AG09309 (cell line): ENCODE measurements around the gene PARP15.

Experiments
- DNase-seq: peaks from one replicate; pipeline ENCODE4 v3.0.0-alpha.2; 2010; ENCODE audit warnings: low read depth
- H3K4me3 ChIP-seq: 2 replicates; pipeline ENCODE4 v1.5.1; 2011; ENCODE audit warnings: mild to moderate bottlenecking, low read depth, low read length, moderate library complexity; ENCODE audit not compliant: control insufficient read depth
- CTCF ChIP-seq: IDR thresholded peaks from 2 replicates; pipeline ENCODE4 v1.5.1; 2011; ENCODE audit warnings: mild to moderate bottlenecking, low read depth, low read length, inconsistent platforms; ENCODE audit not compliant: insufficient read depth, control insufficient read depth; ENCODE audit errors: missing control alignments

The PARP15 gene

DNA sequence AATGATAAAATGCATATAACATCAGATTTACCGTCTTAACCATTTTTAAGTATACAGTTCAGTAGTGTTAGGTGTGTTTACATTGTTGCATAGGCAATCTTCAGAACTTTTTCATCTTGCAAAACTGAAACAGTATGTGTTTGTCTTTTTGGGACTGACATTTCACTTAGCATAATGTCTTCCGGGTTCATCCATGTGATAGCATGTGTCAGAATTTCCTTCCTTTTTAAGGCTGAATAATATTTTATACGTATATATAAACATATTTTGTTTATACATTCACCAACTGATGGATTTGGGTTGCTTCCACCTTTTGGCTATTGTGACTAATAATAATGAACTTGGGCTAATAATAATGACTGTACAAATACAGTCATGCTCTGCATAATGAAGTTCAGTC is 3.0 kb downstream of the PARP15 start:
- no peak for TF ChIP-seq CTCF
- DNase-seq, result no peak
- H3K4me3 ChIP-seq, result no peak overlapping the region

DNA sequence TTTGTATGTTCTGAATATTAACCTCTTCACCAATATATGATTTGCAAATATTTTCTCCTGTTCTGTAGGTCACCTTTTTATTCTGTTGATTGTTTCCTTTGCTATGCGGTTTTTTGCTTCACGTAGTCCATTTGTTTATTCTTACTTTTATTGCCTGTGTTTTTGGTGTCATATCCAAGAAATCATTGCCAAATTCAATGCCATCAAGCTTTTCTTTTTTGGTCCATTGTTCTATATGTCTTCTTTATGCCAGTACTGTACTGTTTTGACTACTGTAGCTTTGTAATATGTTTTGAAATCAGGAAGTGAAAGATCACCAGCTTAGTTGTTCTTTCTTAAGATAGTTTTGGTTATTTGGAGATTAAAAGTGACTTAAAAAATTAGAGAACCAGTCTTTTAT is 4.2 kb downstream of the PARP15 start:
- TF ChIP-seq CTCF, result no peak
- no peak overlapping the region for H3K4me3 ChIP-seq

DNA sequence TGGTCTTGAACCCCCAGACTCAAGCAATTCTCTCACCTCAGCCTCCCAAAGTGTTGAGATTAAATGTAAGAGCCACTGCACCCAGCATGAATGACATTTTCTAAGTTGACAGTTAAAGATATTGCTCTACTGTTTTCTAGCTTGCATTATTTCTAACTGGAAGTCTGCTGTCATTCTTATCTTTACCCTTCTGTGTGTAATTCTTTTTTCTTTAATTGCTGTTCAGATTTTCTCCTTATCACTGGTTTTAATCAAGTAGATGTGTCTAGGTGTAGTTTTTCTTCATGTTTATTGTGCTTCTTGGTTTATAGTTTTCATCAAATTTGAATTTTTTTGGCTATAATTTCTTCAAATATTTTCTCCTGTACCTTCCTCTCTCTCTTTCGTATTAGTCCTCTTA is 4.9 kb downstream of the PARP15 start:
- TF ChIP-seq CTCF, result no peak
- no peak for DNase-seq
- no peak overlapping the region for H3K4me3 ChIP-seq

More for the DNA sequence above, 4.2 kb downstream of the PARP15 start:
- no peak for DNase-seq

DNA sequence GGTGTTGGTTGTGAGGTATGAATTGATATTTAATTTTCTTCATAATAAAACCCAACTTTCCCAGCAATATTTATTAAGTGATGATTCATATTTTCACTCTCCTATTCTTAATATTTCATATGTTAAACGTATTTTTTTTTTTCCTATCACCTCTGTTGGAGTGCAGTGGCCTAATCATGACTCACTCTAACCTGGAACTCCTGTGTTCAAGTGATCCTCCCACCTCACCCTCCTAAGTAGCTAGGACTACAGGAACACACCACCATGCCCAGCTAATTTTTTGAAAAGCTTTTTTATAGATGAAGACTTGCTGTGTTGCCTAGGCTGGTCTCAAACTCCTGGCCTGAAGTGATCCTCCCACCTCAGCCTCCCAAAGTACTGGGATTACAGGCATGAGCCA is 8.6 kb downstream of the PARP15 start:
- no peak for TF ChIP-seq CTCF
- no peak overlapping the region for H3K4me3 ChIP-seq
- no peak for DNase-seq

DNA sequence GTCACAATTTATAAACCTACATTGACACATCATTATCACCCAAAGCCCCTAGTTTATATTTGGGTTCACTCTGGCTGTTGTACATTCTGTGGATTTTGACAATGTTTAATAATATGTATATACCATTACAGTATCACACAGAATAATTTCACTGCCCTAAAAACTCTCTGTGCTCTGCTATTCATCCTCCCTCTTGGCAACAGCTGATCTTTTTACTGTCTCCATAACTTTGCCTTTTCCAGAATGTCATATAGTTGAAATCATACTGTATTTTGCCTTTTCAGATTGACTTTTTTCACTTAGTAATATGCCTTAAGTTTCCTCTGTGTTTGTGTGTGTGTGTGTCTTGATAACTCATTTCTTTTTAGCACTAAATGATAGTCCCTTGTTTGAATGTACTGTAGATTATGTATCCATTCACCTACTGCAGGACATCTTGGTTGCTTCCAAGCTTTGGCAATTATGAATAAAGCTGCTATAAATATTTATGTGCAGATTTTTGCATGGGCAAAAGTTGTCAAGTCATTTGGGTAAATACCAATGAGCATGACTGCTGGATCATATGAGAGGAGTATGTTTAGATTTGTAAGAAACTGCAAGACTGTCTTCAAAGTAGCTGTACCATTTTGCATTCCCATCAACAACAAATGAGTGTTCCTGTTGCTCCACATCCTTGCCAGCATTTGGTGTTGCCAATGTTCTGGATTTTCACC is 9.5 kb downstream of the PARP15 start:
- no peak for DNase-seq
- H3K4me3 ChIP-seq, result no peak overlapping the region
- no peak for TF ChIP-seq CTCF

DNA sequence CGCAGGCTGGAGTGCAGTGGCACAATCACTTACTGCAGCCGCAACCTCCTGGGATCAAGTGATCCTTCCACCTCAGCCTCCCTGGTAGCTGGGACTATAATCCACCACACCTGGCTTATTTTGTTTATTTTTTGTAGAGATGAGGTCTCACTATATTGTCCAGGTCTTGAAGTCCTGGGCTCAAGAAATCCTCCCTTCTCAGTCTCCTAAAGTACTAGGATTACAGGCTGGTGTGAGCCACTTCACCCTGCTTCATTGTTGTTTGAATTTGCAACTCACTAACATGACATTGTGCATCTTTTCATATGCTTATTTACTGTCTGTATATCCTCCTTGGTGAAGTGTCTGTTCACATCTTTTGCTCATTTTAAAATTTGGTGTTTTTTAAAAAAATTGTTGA is 10.1 kb downstream of the PARP15 start:
- TF ChIP-seq CTCF, result no peak
- H3K4me3 ChIP-seq, result no peak overlapping the region
- DNase-seq, result no peak
